Heart left ventricle (tissue), 16 donors: ENCODE measurements around the gene ZNF837. TPM values are rescaled to one million over a fixed set of nuclear protein-coding genes. Genes with fewer than 3 reads are reported as not detected.
"Not testable (repeated sequence)": the region's sequence is repeated elsewhere in the genome, so short reads cannot be mapped to it uniquely, and the experiment has no call there.

Experiments
- ATAC-seq, 4 donors: fragments of 200-7000 bp; cut with Tn5 transposase; one replicate each; pipeline ENCODE4 v1.9.1; 2020 to 2022; ENCODE audit warnings: moderate library complexity in 4 of 4, mild to moderate bottlenecking in 3 of 4, moderate number of reproducible peaks in 1 of 4
- DNase-seq, 5 donors: peaks; one replicate each; pipeline ENCODE4 v3.0.0-alpha.2; 2020
- H3K27ac ChIP-seq, 12 donors: fragments of 200-600 bp; sonication (generic) in 4 of 12; one replicate each; pipeline versions ENCODE4 v1.5.0 to v1.8.0; 2016 to 2022; ENCODE audit warnings: mild to moderate bottlenecking in 2 of 12
- H3K27me3 ChIP-seq, 9 donors: fragments of 200-600 bp; sonication (generic) in 2 of 9; one replicate each; pipeline versions ENCODE4 v1.5.1 to v1.8.0; 2016 to 2022; ENCODE audit warnings: mild to moderate bottlenecking in 3 of 9
- H3K36me3 ChIP-seq, 9 donors: fragments of 200-600 bp; sonication (generic) in 2 of 9; one replicate each; pipeline versions ENCODE4 v1.5.0 to v1.8.0; 2018 to 2022; ENCODE audit warnings: mild to moderate bottlenecking in 2 of 9
- H3K4me1 ChIP-seq, 12 donors: fragments of 200-600 bp; sonication (generic) in 4 of 12; one replicate each; pipeline versions ENCODE4 v1.5.0 to v1.8.0; 2016 to 2022; ENCODE audit warnings: mild to moderate bottlenecking in 3 of 12
- H3K4me3 ChIP-seq, 12 donors: fragments of 200-600 bp; sonication (generic) in 4 of 12; one replicate each; pipeline versions ENCODE4 v1.5.0 to v1.8.0; 2017 to 2022; ENCODE audit warnings: mild to moderate bottlenecking in 9 of 12, moderate library complexity in 4 of 12
- H3K9me3 ChIP-seq, 12 donors: fragments of 200-600 bp; sonication (generic) in 4 of 12; one replicate each; pipeline versions ENCODE4 v1.5.0 to v1.8.0; 2016 to 2022; ENCODE audit warnings: mild to moderate bottlenecking in 1 of 12
- CTCF ChIP-seq, 12 donors: fragments of 200-600 bp; sonication (generic) in 4 of 12; IDR thresholded peaks; one replicate each; pipeline versions ENCODE4 v1.5.0 to v1.8.0; 2018 to 2022; ENCODE audit warnings: antibody characterized with exemption in 12 of 12, mild to moderate bottlenecking in 5 of 12
- POLR2A ChIP-seq, 2 donors: fragments of 450-650 bp; IDR thresholded peaks; one replicate each; pipeline ENCODE4 v1.6.1; 2017; ENCODE audit warnings: antibody characterized with exemption in 2 of 2, mild to moderate bottlenecking in 2 of 2, moderate library complexity in 2 of 2
- WGBS, 4 donors: extraction: QIAGEN DNeasy Blood & Tissue Kit in 2 of 4; methylation state at CpG; one replicate each; pipeline versions ENCODE4 v1.1.5 to v1.1.7; 2013 to 2018; 5-methylcytosine and 5-hydroxymethylcytosine counted together
- intact Hi-C, 10 donors: fragments of 100-400 bp; cut with DNase I; formaldehyde crosslinking; loops; one replicate each; pipeline versions ENCODE4 v1.11.1 to v1.14.2; 2022
- polyA plus RNA-seq, 2 donors: library from polyadenylated mRNA; stranded (reverse); fragments of 200-250 nt; gene quantifications; one replicate each; pipeline ENCODE4 v1.2.3, GENCODE V29; 2013
- total RNA-seq, 9 donors: library from RNA; depleted of rRNA in 2 of 9; stranded (reverse); fragments of >200 nt in 2 of 9; fragmentation: NEBNext Ultra II Directional in 3 of 9; extraction: Animal tissue kit (Norgen Biotek cat#: 25700) in 3 of 9; gene quantifications; one replicate each; pipeline versions ENCODE4 v1.1.0 to v1.2.4, GENCODE V29; 2016 to 2023
- donor health status: ischemic (EF 13 %, LVEDD 7.1; RV severe dilation, severe dysfunction).
- donor health status: healthy with polysubstance abuse.
- donor health status: DM: no; HTN: yes; CAD: no.
- donor health status: DM: no; HTN: no; CAD: no.
- donor health status: ischemic (EF 25% LVEDD 6.9; RV normal size, moderate dysfunction).
- donor health status: ischemic (EF 25% LVEDD 5.7; RV mildly dilated, moderate dysfunction).
- donor health status: healthy.
- donor health status: DM: yes; HTN: yes; CAD: no.
- donor health status: ischemic (EF 35%, LVEDD 5.7; RV mildly dilated, moderate dysfunction).
- donor health status: nonischemic (EF 11% LVEDD 7.7; RV severe dilation, severe dysfunction).
- donor health status: DM: yes; HTN: yes; CAD: no.
- donor health status: PGD.
- donor health status: ischemic (EF 29% LVEDD 5.4; RV normal size, mild dysfunction).
- donor health status: nonischemic (EF 23%, LVEDD 6.1; RV moderate dilation, normal function).

The ZNF837 gene
- total and polyA plus RNA-seq, 11 donors = 0.17 to 0.75 (median 0.57) TPM; not detected in 2

DNA sequence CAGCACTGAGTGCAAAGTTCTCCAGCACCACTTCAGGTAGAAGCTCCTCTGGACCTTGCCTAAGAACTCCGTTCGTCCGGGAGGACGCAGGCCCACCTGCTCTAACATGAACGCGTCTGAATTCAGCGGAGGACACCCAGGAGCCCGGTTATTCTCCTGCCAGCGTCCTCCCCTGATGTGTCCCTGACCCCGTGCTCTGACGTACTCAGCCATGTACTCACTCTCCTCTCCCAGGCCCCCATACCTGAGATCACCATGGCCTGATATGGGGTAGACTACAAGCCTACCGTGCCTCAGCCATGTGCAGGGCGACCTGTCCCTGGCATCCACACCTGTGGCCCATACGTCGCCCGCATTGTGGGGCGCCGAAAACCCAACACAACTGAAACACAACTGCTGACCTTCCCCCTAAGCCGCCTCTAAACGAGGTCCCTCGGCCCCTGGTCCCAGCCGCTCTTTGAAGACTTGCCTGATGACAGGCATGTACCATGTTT, 26.9 kb upstream of the ZNF837 start:
- peak overlapping the region; percentile 61 to 99 (median 88) for H3K4me3 ChIP-seq
- no peaks in the 10 kb centered on the region for H3K27me3 ChIP-seq
- no peak for DNase-seq
- H3K9me3 ChIP-seq = no peaks in the 10 kb centered on the region
- intact Hi-C loops = loop anchor here in 1 of 10 donors (2.0 kb wide), 1 partner anchor 31 kb away; no protein-coding TSS in a partner anchor
- peaks cover 0 to 26% (median 22%) of the 10 kb centered on the region in 12 donors for H3K4me1 ChIP-seq
- peaks cover 0 to 8% (median 0%) of the 10 kb centered on the region in 9 donors for H3K36me3 ChIP-seq
- H3K27ac ChIP-seq = peak overlapping the region; percentile 79 to 97 (median 92)
- TF ChIP-seq CTCF (IDR thresholded peaks at IDR 0.05) (no peak), POLR2A (IDR thresholded peaks at IDR 0.05) (no peak)
- peak in 3 of 4 donors; percentile 8 to 24 (median 19) for ATAC-seq
- 11 to 24% (median 15%) methylated on average over 16 to 22 of the region's 22 CpGs for WGBS, 4 donors

DNA sequence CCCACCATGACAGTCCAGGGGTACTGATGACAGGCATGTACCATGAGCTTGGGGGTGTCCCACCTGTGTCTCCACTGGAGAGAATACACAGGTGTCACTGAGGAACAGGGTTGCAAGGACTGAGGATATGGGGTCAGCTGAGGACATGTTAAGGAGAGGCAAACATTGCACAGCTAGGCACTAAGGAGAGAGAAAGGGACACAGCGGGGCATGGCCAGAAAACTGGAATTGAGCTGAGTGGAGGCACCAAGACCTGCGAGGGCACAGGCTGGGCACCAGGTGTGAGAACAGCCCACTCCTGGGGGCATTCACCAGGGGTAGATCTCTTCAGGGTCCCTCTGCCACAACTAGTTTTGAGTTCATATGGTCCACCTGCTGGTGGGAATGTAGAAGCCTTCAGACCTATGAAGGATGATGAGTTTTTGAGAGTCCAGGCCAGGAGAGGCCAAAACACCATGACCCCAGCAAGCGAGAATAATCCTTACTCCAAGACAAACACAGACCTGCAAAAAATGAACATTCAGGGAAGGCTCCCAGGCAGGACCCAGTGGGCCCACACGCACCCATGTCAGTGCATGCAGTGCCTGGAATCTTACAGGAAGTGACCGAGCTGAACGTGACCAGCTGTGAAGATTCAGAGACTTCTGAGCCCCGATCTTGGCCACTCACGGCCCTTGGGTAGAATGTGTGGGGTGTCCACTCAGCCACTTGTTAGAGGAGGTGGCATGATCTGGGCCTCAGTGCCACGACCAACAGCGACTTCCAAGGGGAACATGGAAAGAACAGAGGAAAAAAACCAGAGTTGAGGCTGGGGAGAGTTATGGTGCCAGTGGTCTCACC, 26.2 kb upstream of the ZNF837 start:
- H3K9me3 ChIP-seq = no peaks in the 10 kb centered on the region
- H3K4me1 ChIP-seq = peaks cover 0 to 28% (median 23%) of the 10 kb centered on the region in 12 donors
- no peaks in the 10 kb centered on the region for H3K27me3 ChIP-seq
- ATAC-seq = no peak
- no peak for DNase-seq
- H3K27ac ChIP-seq = peak overlapping the region in 9 of 12 donors; percentile 89 to 97 (median 93)
- peak in 6 of 12 donors; percentile 11 to 28 (median 18) for TF ChIP-seq CTCF (IDR thresholded peaks at IDR 0.05)
- TF ChIP-seq POLR2A (IDR thresholded peaks at IDR 0.05) = no peak
- intact Hi-C loops = no loop called here
- peaks cover 0 to 8% (median 0%) of the 10 kb centered on the region in 9 donors for H3K36me3 ChIP-seq
- peak overlapping the region in 10 of 12 donors; percentile 65 to 99 (median 88) for H3K4me3 ChIP-seq
- WGBS, 4 donors = 66 to 84% (median 72%) methylated on average over 10 of the region's 10 CpGs

- H3K4me1 ChIP-seq = peaks cover 3 to 34% (median 23%) of the 10 kb centered on the region in 12 donors
- H3K36me3 ChIP-seq, H3K4me3 ChIP-seq, intact Hi-C loops, H3K27me3 ChIP-seq, ATAC-seq, H3K9me3 ChIP-seq, DNase-seq, H3K27ac ChIP-seq: not testable (repeated sequence)
- WGBS, 4 donors = 69 to 87% (median 78%) methylated on average over 5 of the region's 5 CpGs
Measured at GRCh38 chr19:58403920-58404478, 23.2 kb upstream of the ZNF837 start.

GRCh38 chr19:58401840-58402421, 21.1 kb upstream of the ZNF837 start:
- intact Hi-C loops = loop anchor here in 1 of 10 donors (1.0 to 2.0 kb wide), 2 partner anchors 15 to 21 kb away; partner anchors contain the start of genes RPS5 and ZNF837

More at GRCh38 chr19:58401840-58402421, 21.1 kb upstream of the ZNF837 start:
- 26 to 34% (median 29%) methylated on average over 22 to 23 of the region's 23 CpGs for WGBS, 4 donors
- H3K4me3 ChIP-seq = peak overlapping the region; percentile 48 to 83 (median 64)
- DNase-seq (no peak), ATAC-seq (no peak)
- H3K4me1 ChIP-seq = peaks cover 3 to 23% (median 13%) of the 10 kb centered on the region in 12 donors
- H3K36me3 ChIP-seq = no peaks in the 10 kb centered on the region
- TF ChIP-seq CTCF (IDR thresholded peaks at IDR 0.05) = no peak
- TF ChIP-seq POLR2A (IDR thresholded peaks at IDR 0.05) = no peak
- peak overlapping the region in 4 of 12 donors; percentile 33 to 74 (median 63) for H3K27ac ChIP-seq
- H3K27me3 ChIP-seq = peaks cover 2 to 12% (median 7%) of the 10 kb centered on the region in 9 donors
- H3K9me3 ChIP-seq = no peaks in the 10 kb centered on the region
